Measurements from ENCODE around the gene NXF3. TPM values are rescaled to one million over a fixed set of nuclear protein-coding genes. Genes with fewer than 3 reads are reported as not detected.

Gene NXF3
- total RNA-seq, 1 experiment from 2014 or later = not detected

DNA sequence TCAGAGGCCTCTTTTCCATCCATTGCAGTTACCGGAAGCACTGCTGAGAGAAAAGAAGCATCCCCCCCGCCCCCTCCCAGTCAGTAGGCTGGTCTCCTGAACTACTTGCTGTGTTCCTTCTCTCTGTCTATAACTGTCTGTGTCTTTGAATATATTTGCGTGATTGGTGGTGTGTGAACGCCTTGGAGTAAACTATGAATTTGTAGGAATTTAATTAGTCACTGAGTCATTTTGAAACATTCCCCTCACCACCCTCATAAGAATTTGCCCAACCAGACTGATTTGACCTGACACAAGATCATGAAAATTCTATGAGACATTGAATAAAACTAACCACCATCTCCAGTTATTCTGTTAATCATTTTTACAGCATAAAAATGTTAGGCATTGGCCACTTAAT is 6.7 kb upstream of the NXF3 start:
- no peak for ATAC-seq
- Mint-ChIP-seq H3K9me3 (no peaks in the 10 kb centered on the region), H3K4me1 (peaks cover 29% of the 10 kb centered on the region), H3K27me3 (ENCODE audit: low read depth) (no peaks in the 10 kb centered on the region; the same call in 1 of the 2 replicates), H3K36me3 (no peaks in the 10 kb centered on the region), H3K4me3 (no peak overlapping the region), H3K27ac (no peak overlapping the region)
- POLR2A ChIA-PET = no interaction called here
- DNase-seq (ENCODE audit: low spot score) = no peak
- CTCF ChIA-PET = no interaction called here
- TF ChIP-seq TEAD1 (CRISPR knock-in tag; IDR thresholded peaks at IDR 0.05) = no peak
- TF ChIP-seq SOX15 (CRISPR knock-in tag; IDR thresholded peaks at IDR 0.05) = no peak
- TF ChIP-seq CBFB (CRISPR knock-in tag; IDR thresholded peaks at IDR 0.05; ENCODE audit: low read depth) = no peak
- TF ChIP-seq SP1 (CRISPR knock-in tag; conservative IDR thresholded peaks at IDR 0.05) = no peak
- no peak for TF ChIP-seq RELA (CRISPR knock-in tag; IDR thresholded peaks at IDR 0.05; ENCODE audit: borderline replicate concordance)
- no peak for TF ChIP-seq SMAD3 (CRISPR knock-in tag; IDR thresholded peaks at IDR 0.05; ENCODE audit: borderline replicate concordance)
- TF ChIP-seq, protein P1, sequence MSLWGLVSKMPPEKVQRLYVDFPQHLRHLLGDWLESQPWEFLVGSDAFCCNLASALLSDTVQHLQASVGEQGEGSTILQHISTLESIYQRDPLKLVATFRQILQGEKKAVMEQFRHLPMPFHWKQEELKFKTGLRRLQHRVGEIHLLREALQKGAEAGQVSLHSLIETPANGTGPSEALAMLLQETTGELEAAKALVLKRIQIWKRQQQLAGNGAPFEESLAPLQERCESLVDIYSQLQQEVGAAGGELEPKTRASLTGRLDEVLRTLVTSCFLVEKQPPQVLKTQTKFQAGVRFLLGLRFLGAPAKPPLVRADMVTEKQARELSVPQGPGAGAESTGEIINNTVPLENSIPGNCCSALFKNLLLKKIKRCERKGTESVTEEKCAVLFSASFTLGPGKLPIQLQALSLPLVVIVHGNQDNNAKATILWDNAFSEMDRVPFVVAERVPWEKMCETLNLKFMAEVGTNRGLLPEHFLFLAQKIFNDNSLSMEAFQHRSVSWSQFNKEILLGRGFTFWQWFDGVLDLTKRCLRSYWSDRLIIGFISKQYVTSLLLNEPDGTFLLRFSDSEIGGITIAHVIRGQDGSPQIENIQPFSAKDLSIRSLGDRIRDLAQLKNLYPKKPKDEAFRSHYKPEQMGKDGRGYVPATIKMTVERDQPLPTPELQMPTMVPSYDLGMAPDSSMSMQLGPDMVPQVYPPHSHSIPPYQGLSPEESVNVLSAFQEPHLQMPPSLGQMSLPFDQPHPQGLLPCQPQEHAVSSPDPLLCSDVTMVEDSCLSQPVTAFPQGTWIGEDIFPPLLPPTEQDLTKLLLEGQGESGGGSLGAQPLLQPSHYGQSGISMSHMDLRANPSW (CRISPR knock-in tag; conservative IDR thresholded peaks at IDR 0.05; ENCODE audit: low read depth) = no peak
- TF ChIP-seq ZNF121 (CRISPR knock-in tag; IDR thresholded peaks at IDR 0.05) = no peak
- TF ChIP-seq, protein P2, sequence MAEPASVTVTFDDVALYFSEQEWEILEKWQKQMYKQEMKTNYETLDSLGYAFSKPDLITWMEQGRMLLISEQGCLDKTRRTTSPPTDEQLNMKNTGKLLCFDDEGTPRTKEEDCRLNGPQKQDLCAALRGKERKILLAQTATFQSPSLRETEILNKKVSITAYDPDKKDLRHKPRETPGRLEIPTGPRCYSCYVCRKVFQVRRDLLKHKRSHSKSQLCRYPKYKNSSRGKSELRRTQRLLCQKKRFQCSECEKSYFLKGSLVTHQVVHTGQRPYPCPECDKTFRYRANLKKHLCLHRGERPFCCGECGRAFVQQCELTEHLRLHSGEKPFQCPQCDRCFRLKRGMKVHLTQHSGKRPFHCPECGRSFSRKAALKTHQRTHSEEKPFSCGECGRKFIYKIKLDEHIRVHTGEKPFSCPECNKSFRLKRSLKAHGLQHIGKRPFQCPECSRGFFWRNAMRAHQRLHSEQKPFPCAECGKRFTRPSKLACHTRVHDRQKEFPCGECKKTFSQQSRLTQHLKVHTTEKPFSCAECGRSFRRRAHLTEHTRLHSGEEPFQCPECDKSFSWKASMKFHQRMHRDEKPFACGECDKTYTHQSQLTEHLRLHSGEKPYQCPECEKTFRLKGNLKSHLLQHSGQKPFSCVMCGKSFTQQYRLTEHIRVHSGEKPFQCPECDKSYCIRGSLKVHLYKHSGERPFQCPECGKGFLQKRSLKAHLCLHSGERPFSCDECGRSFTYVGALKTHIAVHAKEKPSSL (CRISPR knock-in tag; conservative IDR thresholded peaks at IDR 0.05) = no peak
- TF ChIP-seq OVOL2 (CRISPR knock-in tag; IDR thresholded peaks at IDR 0.05; ENCODE audit: borderline replicate concordance) = no peak
- no peak for TF ChIP-seq PRRX2 (CRISPR knock-in tag; IDR thresholded peaks at IDR 0.05)
- TF ChIP-seq JAZF1 (CRISPR knock-in tag; IDR thresholded peaks at IDR 0.05) = no peak
- TF ChIP-seq, protein P3, sequence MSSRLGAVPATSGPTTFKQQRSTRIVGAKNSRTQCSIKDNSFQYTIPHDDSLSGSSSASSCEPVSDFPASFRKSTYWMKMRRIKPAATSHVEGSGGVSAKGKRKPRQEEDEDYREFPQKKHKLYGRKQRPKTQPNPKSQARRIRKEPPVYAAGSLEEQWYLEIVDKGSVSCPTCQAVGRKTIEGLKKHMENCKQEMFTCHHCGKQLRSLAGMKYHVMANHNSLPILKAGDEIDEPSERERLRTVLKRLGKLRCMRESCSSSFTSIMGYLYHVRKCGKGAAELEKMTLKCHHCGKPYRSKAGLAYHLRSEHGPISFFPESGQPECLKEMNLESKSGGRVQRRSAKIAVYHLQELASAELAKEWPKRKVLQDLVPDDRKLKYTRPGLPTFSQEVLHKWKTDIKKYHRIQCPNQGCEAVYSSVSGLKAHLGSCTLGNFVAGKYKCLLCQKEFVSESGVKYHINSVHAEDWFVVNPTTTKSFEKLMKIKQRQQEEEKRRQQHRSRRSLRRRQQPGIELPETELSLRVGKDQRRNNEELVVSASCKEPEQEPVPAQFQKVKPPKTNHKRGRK (CRISPR knock-in tag; IDR thresholded peaks at IDR 0.05; ENCODE audit: borderline replicate concordance) = no peak

DNA sequence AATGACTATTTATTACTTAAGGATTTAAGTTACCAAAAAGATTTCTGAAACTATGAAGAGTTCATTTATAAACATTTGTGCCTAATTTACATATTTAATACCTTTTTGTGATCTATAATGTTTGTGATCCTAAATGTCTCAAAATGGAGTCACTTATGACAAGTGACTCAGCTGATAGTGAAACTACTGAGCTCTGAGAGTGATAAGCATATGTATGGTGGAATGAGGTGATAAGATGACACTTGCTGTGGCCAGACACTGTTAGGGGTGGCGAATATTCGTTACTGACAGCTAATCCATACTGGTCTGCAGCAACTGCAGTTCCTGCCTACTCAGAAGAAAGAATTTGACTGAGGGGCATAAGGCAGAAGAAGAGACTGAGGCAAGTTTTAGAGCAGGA is 5.5 kb upstream of the NXF3 start:
- Mint-ChIP-seq H3K36me3 (0 out of 2 replicates have a peak, but pooled peaks cover 1% of the 10 kb centered on the region), H3K27ac (no peak overlapping the region), H3K4me1 (peaks cover 29% of the 10 kb centered on the region), H3K27me3 (ENCODE audit: low read depth) (no peaks in the 10 kb centered on the region; the same call in 1 of the 2 replicates), H3K4me3 (no peak overlapping the region), H3K9me3 (peaks cover 3% of the 10 kb centered on the region)
- ChIA-PET CTCF (no interaction called here), POLR2A (no interaction called here)
- ATAC-seq (no peak), DNase-seq (ENCODE audit: low spot score) (no peak)
- TF ChIP-seq CREB1 (CRISPR knock-in tag; IDR thresholded peaks at IDR 0.05) (no peak), JUN (CRISPR knock-in tag; IDR thresholded peaks at IDR 0.05) (no peak), ZNF138 (CRISPR knock-in tag; conservative IDR thresholded peaks at IDR 0.05) (no peak), EMX1 (CRISPR knock-in tag; IDR thresholded peaks at IDR 0.05) (no peak)
- TF ChIP-seq, protein P4, sequence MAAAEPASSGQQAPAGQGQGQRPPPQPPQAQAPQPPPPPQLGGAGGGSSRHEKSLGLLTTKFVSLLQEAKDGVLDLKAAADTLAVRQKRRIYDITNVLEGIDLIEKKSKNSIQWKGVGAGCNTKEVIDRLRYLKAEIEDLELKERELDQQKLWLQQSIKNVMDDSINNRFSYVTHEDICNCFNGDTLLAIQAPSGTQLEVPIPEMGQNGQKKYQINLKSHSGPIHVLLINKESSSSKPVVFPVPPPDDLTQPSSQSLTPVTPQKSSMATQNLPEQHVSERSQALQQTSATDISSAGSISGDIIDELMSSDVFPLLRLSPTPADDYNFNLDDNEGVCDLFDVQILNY (CRISPR knock-in tag; IDR thresholded peaks at IDR 0.05) = no peak
- TF ChIP-seq, protein P5, sequence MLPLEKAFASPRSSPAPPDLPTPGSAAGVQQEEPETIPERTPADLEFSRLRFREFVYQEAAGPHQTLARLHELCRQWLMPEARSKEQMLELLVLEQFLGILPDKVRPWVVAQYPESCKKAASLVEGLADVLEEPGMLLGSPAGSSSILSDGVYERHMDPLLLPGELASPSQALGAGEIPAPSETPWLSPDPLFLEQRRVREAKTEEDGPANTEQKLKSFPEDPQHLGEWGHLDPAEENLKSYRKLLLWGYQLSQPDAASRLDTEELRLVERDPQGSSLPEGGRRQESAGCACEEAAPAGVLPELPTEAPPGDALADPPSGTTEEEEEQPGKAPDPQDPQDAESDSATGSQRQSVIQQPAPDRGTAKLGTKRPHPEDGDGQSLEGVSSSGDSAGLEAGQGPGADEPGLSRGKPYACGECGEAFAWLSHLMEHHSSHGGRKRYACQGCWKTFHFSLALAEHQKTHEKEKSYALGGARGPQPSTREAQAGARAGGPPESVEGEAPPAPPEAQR (CRISPR knock-in tag; IDR thresholded peaks at IDR 0.05) = no peak

Data from WTC11 (cell line).